ENCODE data around the gene TFF2.

Gene TFF2

GRCh38 chr21:42370894-42371654 lies 20.3 kb upstream of the TFF2 start:
- Histone ChIP-seq H3K27ac (ENCODE audit: extremely low read depth, low read depth, low read length) (no peak overlapping the region), H3K4me3 (ENCODE audit: low read depth, low read length) (no peak overlapping the region), H3K36me3 (ENCODE audit: control insufficient read depth in 2 of 2, insufficient read depth in 1 of 2, low read length in 2 of 2) (no peaks in the 10 kb centered on the region), H3K4me1 (ENCODE audit: control insufficient read depth, insufficient read depth, low read length) (no peaks in the 10 kb centered on the region), H3K9me3 (ENCODE audit: control insufficient read depth, insufficient read depth, low read depth, low read length) (no peaks in the 10 kb centered on the region)
- CTCF ChIA-PET, result no interaction called here
- 0 out of 2 replicates have a peak, but pooled peaks have one; percentile 39 for TF ChIP-seq BCL11A (tag by site-specific recombination; IDR thresholded peaks at IDR 0.05; ENCODE audit: low read depth)
- no peak for TF ChIP-seq ZSCAN30 (tag by site-specific recombination; IDR thresholded peaks at IDR 0.05)
- no peak for TF ChIP-seq ZNF623 (tag by site-specific recombination; IDR thresholded peaks at IDR 0.05)
- peak; percentile 61; the same call in 1 of the 2 replicates for TF ChIP-seq KLF17 (tag by site-specific recombination; IDR thresholded peaks at IDR 0.05)
- TF ChIP-seq ZFHX2 (tag by site-specific recombination; conservative IDR thresholded peaks at IDR 0.05), result peak; percentile 50
- TF ChIP-seq ZNF280C (tag by site-specific recombination; IDR thresholded peaks at IDR 0.05), result no peak
- peak; percentile 72 for TF ChIP-seq EGR2 (tag by site-specific recombination; IDR thresholded peaks at IDR 0.05; ENCODE audit: low read depth)
- peak; percentile 78 for TF ChIP-seq BCL11B (tag by site-specific recombination; IDR thresholded peaks at IDR 0.05; ENCODE audit: low read depth)
- POLR2A ChIA-PET, result no interaction called here

GRCh38 chr21:42369821-42370220 lies 19.0 kb upstream of the TFF2 start:
- POLR2A ChIA-PET, result no interaction called here
- no peak overlapping the region for H3K4me3 ChIP-seq (ENCODE audit: low read depth, low read length)
- CTCF ChIA-PET, result interaction anchor here (0.7 kb wide), 2 partner anchors 230 to 933 kb away, joined by 3 read pairs; no protein-coding TSS in a partner anchor
- H3K4me1 ChIP-seq (ENCODE audit: control insufficient read depth, insufficient read depth, low read length), result no peaks in the 10 kb centered on the region
- no peak overlapping the region for H3K27ac ChIP-seq (ENCODE audit: extremely low read depth, low read depth, low read length)
- H3K36me3 ChIP-seq (ENCODE audit: control insufficient read depth in 2 of 2, insufficient read depth in 1 of 2, low read length in 2 of 2), result no peaks in the 10 kb centered on the region
- no peaks in the 10 kb centered on the region for H3K9me3 ChIP-seq (ENCODE audit: control insufficient read depth, insufficient read depth, low read depth, low read length)
- TF ChIP-seq ZNF394 (tag by site-specific recombination; IDR thresholded peaks at IDR 0.05; ENCODE audit: borderline replicate concordance), result no peak

- Histone ChIP-seq H3K4me1 (ENCODE audit: control insufficient read depth, insufficient read depth, low read length) (no peaks in the 10 kb centered on the region), H3K4me3 (ENCODE audit: low read depth, low read length) (no peak overlapping the region), H3K36me3 (ENCODE audit: control insufficient read depth in 2 of 2, insufficient read depth in 1 of 2, low read length in 2 of 2) (no peaks in the 10 kb centered on the region), H3K9me3 (ENCODE audit: control insufficient read depth, insufficient read depth, low read depth, low read length) (no peaks in the 10 kb centered on the region), H3K27ac (ENCODE audit: extremely low read depth, low read depth, low read length) (no peak overlapping the region)
- ChIA-PET CTCF (interaction anchor here (0.5 to 1.7 kb wide), 6 partner anchors 10 to 755 kb away, joined by 3 to 5 read pairs (median 4); no protein-coding TSS in a partner anchor), POLR2A (no interaction called here)
- no peak for TF ChIP-seq ZNF266 (tag by site-specific recombination; IDR thresholded peaks at IDR 0.05; ENCODE audit: low read depth)
- no peak for TF ChIP-seq ZNF692 (tag by site-specific recombination; IDR thresholded peaks at IDR 0.05)
- TF ChIP-seq ZNF701 (tag by site-specific recombination; IDR thresholded peaks at IDR 0.05), result no peak
- TF ChIP-seq ZNF791 (tag by site-specific recombination; IDR thresholded peaks at IDR 0.05), result no peak
- TF ChIP-seq ZNF404 (tag by site-specific recombination; IDR thresholded peaks at IDR 0.05), result no peak
- TF ChIP-seq ZNF350 (tag by site-specific recombination; IDR thresholded peaks at IDR 0.05), result no peak
- TF ChIP-seq ZNF26 (tag by site-specific recombination; IDR thresholded peaks at IDR 0.05), result no peak
- TF ChIP-seq ZNF280D (tag by site-specific recombination; IDR thresholded peaks at IDR 0.05), result no peak
- TF ChIP-seq ZNF175 (tag by site-specific recombination; IDR thresholded peaks at IDR 0.05), result no peak
Measured at GRCh38 chr21:42367367-42368165, 16.8 kb upstream of the TFF2 start.

Measured in HEK293 (cell line).